GM19372 (cell line): ENCODE results near the gene PTPRU.

Experiments
- ATAC-seq: cut with Tn5 transposase; IDR thresholded peaks from one replicate; pipeline ENCODE4 v1.9.1; 2021; ENCODE audit warnings: mild to moderate bottlenecking, low read depth, moderate library complexity; ENCODE audit not compliant: unreplicated experiment

Gene PTPRU

DNA sequence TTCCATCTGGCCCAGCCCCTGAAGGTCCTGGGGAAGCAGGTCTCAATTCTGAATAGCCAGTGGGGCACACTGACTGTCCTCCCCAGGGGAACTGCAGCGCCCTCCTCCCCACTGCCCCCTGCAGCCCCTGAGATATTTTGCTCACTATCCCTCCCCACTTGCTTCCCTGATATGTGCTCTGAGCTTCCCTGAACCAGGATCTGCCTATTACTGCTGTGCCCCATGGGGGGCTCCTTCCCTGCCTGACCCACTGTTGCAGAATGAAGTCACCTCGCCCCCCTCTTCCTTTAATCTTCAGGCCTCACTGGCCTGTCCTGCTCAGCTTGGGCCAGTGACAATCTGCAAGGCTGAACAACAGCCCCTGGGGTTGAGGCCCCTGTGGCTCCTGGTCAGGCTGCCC, 89.8 kb downstream of the PTPRU start:
- ATAC-seq, result no peak

GRCh38 chr1:29327223-29327935, 91.1 kb downstream of the PTPRU start:
- ATAC-seq, result no peak

DNA sequence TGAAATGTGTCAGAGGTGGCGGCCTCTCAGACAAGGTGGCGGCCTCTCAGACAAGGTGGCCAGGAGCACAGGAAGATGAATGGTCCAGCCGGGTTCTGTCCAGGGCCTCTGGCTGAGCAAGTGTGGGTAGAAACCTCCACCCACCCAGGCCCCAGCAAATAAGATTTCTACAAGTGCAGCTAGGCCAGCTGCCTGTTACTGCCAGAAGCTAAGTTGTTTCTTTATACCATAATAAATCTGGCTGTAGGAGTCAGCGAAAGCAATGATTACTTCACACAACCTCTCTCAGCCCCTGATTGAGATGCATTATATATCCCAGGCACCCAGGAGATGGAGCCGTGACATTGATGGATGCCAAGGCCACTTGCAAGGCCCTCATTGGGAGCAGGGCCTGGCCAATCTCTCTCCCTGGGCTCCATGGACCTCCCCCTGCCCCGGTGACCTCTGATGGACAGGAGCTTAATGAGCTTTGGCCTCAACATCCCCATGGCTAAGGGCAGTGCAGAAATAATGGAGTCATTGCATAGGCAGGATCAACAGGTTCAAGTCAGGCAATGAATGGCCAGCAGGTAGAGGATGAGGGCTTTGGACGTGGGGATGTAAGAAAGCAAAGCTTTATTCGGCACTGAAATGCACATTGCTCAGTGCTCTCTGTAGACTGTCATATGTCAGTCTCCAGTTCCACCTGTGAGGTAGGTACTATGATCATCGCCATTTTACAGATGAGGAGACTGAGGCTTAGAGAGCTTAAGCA, 92.9 kb downstream of the PTPRU start:
- no peak for ATAC-seq

- no peak for ATAC-seq
These were observed 93.8 kb downstream of the PTPRU start for GRCh38 chr1:29330089-29330488.

DNA sequence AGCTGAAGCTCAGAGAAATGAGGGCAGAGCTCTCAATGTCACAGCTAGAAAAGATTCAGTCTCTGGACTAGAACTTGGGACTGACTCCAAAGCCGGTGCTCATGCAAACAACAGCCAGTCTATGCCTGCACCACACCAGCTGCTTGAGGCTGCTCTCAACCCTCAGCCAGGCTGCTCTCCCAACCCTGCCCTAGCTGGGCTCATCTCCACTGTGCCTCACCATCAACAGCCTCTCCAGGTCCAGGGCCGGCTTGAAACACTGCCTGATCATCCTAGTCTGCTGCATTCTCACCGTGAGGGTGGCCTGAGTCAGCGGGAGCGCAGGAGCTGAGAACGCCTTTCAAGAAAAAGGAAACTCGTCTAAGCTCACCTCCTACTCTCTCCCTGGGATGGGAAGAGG, 94.5 kb downstream of the PTPRU start:
- ATAC-seq, result no peak

- ATAC-seq, result no peak
These were observed 95.0 kb downstream of the PTPRU start for GRCh38 chr1:29331309-29331708.

- no peak for ATAC-seq
These were observed 95.4 kb downstream of the PTPRU start for GRCh38 chr1:29331729-29332128.

DNA sequence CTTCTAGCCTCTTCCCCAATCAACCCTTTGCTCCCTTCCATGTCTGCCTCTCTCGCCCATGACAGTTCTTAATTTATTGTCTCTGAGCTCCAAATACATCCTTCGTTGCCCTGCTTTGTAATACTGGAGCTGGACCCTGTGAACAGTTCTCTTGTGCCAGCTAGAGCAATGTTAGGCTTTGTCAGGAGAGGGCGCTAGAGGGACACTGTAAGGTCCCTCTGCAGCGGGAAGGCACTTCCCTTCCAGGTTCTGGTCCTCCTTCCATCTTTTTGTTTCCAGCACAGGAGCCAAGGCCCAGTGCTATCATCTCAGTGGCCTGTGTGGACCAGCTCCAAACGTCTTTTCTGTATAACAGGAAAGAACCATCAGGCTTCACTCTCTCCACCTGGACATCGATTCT, 95.9 kb downstream of the PTPRU start:
- ATAC-seq, result no peak

- no peak for ATAC-seq
These were observed 96.7 kb downstream of the PTPRU start for GRCh38 chr1:29333008-29333407.

DNA sequence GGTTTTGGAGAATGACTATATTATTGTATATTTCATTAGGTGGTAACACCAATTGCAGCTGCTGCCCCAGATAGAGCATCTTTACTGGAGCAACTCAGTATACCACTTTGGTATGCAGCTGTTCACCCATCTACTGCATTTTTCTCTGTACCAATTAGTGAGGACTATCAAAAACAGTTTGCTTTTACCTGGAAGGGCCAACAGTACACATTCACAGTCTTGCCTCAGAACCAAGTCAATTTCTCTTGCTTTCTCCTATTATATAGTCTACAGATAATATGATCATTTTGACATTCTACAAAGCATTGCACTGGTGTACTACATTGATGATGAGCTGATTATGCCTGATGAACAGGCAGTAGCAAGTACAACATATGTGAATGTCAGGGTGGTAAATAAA, 99.3 kb downstream of the PTPRU start:
- no peak for ATAC-seq

GRCh38 chr1:29338908-29339575, 102.7 kb downstream of the PTPRU start:
- no peak for ATAC-seq

DNA sequence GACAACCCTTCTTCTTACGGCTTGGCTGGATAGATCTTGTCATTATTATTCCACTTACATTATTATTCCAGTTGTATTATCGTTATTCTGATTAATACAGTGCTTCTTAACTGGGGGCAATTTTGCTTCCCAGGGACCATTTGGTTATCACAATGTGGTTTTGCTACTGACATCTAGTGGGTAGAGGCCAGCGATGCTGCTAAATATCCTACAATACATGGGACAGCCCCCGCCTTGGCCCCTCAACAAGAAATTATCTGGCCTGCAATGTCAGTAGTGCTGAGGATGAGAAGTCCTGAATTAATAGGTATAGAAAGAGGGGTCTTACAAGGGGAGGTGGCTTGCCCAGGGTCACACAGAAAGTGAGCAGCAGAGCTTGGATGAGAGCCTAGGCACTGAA, 105.6 kb downstream of the PTPRU start:
- no peak for ATAC-seq

GRCh38 chr1:29342351-29342750, 106.0 kb downstream of the PTPRU start:
- ATAC-seq, result no peak

- no peak for ATAC-seq
These were observed 106.7 kb downstream of the PTPRU start for GRCh38 chr1:29342983-29343382.

DNA sequence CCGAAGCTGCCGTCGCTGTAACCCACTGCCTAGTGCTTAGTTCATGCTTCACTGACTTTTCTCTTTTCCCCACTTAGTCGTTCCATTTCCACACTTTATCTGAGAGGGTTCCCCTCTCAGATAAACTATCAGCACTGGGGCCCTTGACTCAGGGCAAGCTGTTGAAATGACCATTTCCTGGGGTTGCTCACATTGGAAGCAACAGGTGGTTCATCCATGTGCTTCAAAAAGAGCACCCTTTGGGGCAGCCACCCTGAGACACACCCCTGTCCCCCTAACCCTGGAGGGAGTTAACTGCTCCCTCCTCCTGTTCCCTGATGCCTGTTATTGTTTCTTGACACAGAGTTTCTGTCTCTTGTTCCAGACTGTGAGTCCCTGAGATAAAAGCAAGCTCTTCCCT, 107.2 kb downstream of the PTPRU start:
- ATAC-seq, result no peak

GRCh38 chr1:29343908-29344307, 107.6 kb downstream of the PTPRU start:
- no peak for ATAC-seq

- ATAC-seq, result no peak
These were observed 108.0 kb downstream of the PTPRU start for GRCh38 chr1:29344336-29344735.

DNA sequence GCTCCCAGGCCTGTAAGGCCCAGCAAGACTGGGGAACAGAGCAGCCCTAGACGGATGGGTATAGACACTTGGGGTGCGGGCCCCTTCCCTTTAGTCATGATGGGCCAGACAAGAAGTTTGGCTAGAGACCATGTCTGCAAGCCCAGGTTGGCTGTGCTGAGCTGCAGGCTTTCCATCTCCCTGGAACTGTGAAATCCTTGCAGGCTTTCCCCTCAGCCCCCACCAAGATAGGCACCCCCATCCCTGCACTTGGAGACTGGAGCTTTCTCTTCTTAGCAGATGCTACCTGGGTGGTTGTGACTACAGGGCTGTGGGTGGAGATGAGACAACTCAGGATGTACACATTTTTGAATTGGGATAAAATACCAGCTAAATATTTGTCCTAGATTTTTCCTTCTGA, 110.3 kb downstream of the PTPRU start:
- ATAC-seq, result no peak

DNA sequence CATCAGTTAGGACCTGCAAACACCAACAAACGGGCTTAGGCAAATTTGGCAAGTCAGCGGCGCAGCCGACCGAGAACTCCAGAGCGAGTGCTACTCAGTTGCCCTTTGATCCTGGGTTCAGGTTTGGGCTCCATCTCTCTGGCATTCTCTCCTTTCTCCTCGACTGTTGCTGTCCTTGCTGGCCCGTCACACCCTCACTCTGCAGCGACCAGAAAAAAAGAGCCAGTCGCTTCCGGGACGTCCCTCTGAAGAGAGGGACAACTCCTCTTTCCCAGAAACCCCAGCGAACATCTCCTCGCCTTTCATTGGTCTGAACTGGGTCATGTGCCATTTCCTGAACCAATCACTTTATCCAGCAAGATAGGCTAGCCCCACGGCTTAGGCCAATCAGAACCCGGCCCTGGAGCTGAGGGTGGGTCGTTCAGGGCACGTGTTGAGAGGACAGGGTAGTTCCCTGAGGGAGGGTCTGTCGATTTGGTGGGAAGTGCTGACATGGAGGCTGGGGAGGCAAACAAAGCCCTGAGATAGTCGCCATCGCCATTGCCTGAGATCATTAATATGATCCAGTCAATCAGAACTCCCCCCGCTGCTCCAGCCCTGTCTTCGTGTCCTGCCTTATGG, 113.7 kb downstream of the PTPRU start:
- ATAC-seq, result no peak

GRCh38 chr1:29352719-29353420, 116.5 kb downstream of the PTPRU start:
- no peak for ATAC-seq
